Gastrocnemius medialis (tissue), 4 donors: ENCODE data around the gene RPL22.

Source experiments
- POLR2A ChIP-seq, 2 donors: fragments of 450-650 bp; IDR thresholded peaks; one replicate each; pipeline ENCODE4 v1.6.1; 2017; ENCODE audit warnings: antibody characterized with exemption in 2 of 2, mild to moderate bottlenecking in 2 of 2, moderate library complexity in 2 of 2
- TF ChIP-seq, protein P1 (sequence below), 5 experiments: fragments of 450-650 bp in 3 of 5; fragments of 200-600 bp in 2 of 5; sonication (generic) in 2 of 5; IDR thresholded peaks in 4 of 5; conservative IDR thresholded peaks in 1 of 5; 1 replicate in 4 of 5; 2 replicates in 1 of 5; pipeline ENCODE4 v1.5.1; 2016 to 2019; ENCODE audit warnings: antibody characterized with exemption in 5 of 5, mild to moderate bottlenecking in 3 of 5, moderate library complexity in 3 of 5

DNA sequence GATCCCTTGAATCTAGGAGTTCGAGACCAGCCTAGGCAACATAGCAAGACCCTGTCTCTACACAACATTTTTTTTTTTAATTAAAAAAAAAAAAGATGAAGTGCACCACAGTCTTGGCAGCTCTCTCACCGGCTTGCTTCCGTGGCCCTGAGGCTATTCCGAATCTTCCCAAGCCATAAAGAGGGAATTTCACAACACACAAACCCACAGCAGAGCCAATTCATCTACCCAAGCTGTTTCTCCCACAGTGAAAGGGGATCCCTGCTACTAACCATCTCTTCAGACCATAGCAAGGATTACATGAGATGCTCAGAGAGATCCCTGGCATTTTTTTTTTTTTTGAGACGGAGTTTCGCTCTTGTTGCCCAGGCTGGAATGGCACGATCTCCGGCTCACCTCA is 10.9 kb downstream of the RPL22 start:
- TF ChIP-seq, protein P1, sequence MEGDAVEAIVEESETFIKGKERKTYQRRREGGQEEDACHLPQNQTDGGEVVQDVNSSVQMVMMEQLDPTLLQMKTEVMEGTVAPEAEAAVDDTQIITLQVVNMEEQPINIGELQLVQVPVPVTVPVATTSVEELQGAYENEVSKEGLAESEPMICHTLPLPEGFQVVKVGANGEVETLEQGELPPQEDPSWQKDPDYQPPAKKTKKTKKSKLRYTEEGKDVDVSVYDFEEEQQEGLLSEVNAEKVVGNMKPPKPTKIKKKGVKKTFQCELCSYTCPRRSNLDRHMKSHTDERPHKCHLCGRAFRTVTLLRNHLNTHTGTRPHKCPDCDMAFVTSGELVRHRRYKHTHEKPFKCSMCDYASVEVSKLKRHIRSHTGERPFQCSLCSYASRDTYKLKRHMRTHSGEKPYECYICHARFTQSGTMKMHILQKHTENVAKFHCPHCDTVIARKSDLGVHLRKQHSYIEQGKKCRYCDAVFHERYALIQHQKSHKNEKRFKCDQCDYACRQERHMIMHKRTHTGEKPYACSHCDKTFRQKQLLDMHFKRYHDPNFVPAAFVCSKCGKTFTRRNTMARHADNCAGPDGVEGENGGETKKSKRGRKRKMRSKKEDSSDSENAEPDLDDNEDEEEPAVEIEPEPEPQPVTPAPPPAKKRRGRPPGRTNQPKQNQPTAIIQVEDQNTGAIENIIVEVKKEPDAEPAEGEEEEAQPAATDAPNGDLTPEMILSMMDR (IDR thresholded peaks at IDR 0.05 in 4 of 5, conservative IDR thresholded peaks at IDR 0.05 in 1 of 5): no peak
- no peak for TF ChIP-seq POLR2A (IDR thresholded peaks at IDR 0.05)
